ENCODE results near the gene MYH16.

DNA sequence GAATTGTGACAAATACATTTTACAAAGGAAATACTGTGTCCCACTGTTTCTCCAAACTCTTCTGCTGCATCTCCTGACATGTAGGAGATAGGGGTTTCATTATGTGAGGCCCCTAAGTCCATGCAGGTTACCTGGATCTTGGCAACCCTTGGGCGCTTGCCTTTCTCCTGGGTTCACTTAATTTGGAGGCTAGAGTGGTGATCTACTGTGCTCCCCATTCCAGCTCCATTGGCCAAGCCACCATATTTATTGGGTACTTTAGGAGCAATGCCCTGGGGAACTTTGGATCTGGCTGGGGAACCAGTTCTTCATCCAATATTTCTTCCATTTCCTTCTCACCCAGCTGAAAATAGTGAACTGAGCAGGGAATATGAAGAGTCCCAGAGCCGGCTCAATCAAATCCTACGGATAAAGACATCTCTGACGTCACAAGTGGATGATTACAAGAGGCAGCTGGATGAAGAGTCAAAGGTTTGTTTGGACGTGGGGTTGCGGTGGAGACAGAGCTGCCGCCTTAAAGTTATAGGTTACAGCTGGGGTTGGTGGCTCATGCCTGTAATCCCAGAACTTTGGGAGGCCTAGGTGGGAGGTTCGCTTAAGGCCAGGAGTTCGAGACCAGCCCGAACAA, 18.5 kb downstream of the MYH16 start:
- TF ChIP-seq, protein P1, sequence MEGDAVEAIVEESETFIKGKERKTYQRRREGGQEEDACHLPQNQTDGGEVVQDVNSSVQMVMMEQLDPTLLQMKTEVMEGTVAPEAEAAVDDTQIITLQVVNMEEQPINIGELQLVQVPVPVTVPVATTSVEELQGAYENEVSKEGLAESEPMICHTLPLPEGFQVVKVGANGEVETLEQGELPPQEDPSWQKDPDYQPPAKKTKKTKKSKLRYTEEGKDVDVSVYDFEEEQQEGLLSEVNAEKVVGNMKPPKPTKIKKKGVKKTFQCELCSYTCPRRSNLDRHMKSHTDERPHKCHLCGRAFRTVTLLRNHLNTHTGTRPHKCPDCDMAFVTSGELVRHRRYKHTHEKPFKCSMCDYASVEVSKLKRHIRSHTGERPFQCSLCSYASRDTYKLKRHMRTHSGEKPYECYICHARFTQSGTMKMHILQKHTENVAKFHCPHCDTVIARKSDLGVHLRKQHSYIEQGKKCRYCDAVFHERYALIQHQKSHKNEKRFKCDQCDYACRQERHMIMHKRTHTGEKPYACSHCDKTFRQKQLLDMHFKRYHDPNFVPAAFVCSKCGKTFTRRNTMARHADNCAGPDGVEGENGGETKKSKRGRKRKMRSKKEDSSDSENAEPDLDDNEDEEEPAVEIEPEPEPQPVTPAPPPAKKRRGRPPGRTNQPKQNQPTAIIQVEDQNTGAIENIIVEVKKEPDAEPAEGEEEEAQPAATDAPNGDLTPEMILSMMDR (conservative IDR thresholded peaks at IDR 0.05; ENCODE audit: low read depth in 2 of 2) = no peak
- TF ChIP-seq EZH2 (IDR thresholded peaks at IDR 0.05; ENCODE audit: low read depth, unreplicated experiment) (no peak), POLR2AphosphoS5 (IDR thresholded peaks at IDR 0.05; ENCODE audit: low read depth) (no peak), ZNF114 (CRISPR knock-in tag; IDR thresholded peaks at IDR 0.05) (no peak), EZH2phosphoT487 (IDR thresholded peaks at IDR 0.05; ENCODE audit: unreplicated experiment) (no peak), JUNB (IDR thresholded peaks at IDR 0.05; ENCODE audit: unreplicated experiment) (no peak)
- TF ChIP-seq, protein P2, sequence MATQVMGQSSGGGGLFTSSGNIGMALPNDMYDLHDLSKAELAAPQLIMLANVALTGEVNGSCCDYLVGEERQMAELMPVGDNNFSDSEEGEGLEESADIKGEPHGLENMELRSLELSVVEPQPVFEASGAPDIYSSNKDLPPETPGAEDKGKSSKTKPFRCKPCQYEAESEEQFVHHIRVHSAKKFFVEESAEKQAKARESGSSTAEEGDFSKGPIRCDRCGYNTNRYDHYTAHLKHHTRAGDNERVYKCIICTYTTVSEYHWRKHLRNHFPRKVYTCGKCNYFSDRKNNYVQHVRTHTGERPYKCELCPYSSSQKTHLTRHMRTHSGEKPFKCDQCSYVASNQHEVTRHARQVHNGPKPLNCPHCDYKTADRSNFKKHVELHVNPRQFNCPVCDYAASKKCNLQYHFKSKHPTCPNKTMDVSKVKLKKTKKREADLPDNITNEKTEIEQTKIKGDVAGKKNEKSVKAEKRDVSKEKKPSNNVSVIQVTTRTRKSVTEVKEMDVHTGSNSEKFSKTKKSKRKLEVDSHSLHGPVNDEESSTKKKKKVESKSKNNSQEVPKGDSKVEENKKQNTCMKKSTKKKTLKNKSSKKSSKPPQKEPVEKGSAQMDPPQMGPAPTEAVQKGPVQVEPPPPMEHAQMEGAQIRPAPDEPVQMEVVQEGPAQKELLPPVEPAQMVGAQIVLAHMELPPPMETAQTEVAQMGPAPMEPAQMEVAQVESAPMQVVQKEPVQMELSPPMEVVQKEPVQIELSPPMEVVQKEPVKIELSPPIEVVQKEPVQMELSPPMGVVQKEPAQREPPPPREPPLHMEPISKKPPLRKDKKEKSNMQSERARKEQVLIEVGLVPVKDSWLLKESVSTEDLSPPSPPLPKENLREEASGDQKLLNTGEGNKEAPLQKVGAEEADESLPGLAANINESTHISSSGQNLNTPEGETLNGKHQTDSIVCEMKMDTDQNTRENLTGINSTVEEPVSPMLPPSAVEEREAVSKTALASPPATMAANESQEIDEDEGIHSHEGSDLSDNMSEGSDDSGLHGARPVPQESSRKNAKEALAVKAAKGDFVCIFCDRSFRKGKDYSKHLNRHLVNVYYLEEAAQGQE (IDR thresholded peaks at IDR 0.05; ENCODE audit: unreplicated experiment) = no peak
